GM23248 (cell line): Measurements from ENCODE around the gene PEX11A.
"Not testable (repeated sequence)": the region's sequence is repeated elsewhere in the genome, so short reads cannot be mapped to it uniquely, and the experiment has no call there.

Experiments used
- EZH2 ChIP-seq: fragments of 200-600 bp; sonication (generic); IDR thresholded peaks from 2 replicates; pipeline ENCODE4 v1.6.1; 2018; ENCODE audit warnings: antibody characterized with exemption, mild to moderate bottlenecking; ENCODE audit not compliant: insufficient read depth, poor library complexity, severe bottlenecking
- EZH2phosphoT487 ChIP-seq: fragments of 200-600 bp; sonication (generic); IDR thresholded peaks from 2 replicates; pipeline ENCODE4 v1.6.1; 2018; ENCODE audit warnings: antibody characterized with exemption, moderate library complexity, mild to moderate bottlenecking, low read depth; ENCODE audit not compliant: insufficient read depth

GRCh38 chr15:89689930-89690275 is 651 bp downstream of the PEX11A start:
- not testable (repeated sequence) for TF ChIP-seq EZH2, EZH2phosphoT487
